Stimulated activated CD4-positive, alpha-beta T cell treated with anti-CD3 and anti-CD28 coated beads, Interleukin-15, amount 100 ng/mL, for 1 hour (primary cell): Measurements from ENCODE around the gene SAMD8.
"Not testable (repeated sequence)": the region's sequence is repeated elsewhere in the genome, so short reads cannot be mapped to it uniquely, and the experiment has no call there.

Source experiments
- DNase-seq, 2 donors: peaks; one replicate each; pipeline ENCODE4 v3.0.0-alpha.2; 2020; ENCODE audit warnings: low read depth in 1 of 2, low spot score in 1 of 2

SAMD8 gene

DNA sequence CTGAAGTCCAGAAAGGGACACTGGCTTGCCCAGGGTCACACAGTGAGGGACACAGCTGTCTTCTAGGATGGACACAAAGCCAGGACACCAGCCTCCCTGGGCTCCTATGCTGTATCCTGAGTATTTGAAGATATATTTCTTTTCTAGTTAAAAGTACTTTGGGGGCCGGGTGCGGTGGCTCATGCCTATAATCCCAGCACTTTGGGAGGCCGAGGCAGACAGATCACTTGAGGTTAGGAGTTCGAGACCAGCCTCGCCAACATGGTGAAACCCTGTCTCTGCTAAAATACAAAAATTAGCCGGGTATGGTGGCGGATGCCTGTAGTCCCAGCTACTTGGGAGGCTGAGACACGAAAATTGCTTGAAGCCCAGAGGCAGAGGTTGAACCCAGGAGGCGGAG is 4.6 kb upstream of the SAMD8 start:
- DNase-seq, result not testable (repeated sequence)

DNA sequence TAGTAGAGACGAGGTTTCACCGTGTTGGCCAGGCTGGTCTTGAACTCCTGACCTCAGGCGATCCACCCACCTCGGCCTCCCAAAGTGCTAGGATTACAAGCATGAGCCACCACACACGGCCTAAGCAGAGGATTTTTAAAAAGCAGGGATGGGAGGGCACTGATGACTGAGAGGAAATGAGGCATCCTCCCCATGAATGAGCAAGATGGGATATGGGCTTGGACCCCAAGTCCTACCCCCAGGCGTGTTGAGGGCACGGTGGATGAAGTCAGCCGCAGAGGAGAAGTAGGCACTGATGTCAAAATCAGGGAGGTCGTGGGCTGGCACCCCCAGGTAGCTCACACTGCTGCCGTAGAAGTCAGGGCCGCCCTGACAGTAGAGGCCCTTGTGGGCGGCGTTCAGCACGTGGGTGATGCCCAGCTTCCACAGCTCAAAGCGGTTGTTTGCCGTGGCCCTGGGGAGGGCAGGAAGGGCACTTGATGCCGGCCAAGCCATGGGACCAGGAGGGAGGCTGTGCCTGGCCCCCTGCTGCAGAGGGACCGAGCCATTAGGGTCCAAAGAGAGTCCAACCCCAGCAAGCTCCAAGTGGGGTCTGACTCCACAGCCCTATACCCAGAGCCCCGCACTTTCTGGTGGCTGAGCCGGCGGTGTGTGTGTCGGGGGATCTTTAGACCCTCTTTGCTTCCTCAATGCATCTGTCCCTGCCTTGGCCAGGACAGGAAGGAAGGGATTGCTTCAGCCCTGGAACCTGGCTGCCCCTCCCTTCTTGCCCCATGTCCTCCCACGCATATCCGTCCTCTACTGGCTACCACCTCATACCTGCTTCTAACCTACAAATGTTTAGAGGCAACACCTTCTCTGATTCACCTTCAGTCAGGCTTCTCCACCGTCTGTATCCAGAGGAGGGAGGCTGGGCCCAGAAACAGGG is 3.4 kb upstream of the SAMD8 start:
- DNase-seq, result no peak

DNA sequence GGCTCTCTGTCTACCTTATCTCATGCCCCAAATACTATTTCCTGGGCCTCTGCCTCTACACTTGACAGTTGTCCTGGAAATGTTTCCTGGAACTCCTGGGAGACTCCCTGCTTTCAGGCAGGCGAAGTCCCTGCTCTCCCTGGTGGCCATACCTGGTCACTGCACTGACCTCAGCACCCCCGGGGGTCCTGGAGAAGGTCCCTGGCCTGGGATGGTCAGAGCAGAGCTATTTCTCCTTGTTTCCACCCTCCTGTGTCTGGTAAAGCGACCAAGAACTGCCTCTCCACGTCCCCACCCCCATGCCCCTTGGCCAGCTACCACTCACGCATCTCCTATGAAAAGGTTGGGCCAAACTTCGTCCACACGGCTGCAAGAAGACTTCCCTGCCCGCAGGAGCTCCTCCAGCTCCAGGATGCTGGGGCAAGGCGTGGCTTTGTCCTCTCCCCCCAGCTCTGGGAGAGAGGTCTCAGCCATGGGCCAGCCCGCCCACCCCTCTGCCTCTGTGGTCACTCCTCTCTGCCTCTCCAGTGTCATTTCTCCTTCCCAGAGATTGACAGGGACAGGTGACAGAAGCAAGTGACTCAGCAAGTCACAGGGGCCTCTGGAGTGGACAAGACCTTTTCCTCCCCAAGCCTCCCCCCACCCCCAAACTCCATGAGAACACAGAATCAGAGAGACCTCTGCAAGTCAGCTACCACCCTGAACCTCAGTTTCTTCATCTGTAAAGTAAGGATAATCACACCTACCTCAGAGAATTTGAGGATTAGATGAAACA is 2.6 kb upstream of the SAMD8 start:
- DNase-seq, result no peak

DNA sequence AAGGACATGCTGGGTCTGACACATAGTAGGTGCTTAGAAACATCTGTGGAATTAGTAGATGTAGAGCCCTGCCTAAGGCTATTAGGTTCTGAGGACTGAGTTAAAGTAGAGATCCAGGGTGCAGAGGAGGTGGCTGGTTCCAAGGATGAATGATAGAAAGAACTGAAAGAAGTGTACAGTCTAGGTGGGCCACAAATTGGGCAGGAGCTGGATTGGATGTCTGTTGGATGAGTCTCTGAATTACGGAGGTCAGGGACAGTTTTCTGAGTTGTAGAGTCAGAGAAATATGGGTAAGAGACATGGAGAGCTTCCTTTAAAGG is 2.0 kb upstream of the SAMD8 start:
- DNase-seq, result no peak

DNA sequence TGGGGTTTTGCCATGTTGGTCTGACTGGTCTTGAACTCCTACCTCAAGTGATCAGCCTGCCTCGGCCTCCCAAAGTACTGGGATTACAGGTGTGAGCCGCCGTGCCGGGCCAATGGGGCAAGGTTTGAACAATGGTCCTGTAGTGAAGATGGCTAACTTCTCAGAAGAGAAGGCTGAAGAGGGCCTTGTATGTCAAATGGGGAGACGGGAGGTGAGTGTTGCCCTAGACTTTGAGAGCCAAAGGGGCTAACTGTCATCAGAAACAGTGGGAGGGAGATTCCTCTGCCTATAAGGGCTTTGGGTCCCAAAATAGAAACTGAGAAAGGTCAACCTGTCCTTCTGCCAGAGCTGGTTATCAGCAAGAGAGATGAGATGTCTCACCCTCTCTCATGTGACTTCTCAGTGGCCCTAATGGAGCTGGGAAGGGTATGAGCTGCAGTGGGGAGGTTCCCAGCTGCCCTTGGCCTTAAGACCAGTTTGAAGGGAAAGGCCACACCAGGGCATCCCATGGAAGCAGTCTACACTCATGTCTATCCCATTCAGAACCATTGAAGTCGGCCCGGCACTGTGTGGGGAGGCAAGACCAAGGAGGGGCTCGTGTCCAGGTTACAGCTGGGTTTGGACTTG is 1.3 kb upstream of the SAMD8 start:
- DNase-seq, result no peak

DNA sequence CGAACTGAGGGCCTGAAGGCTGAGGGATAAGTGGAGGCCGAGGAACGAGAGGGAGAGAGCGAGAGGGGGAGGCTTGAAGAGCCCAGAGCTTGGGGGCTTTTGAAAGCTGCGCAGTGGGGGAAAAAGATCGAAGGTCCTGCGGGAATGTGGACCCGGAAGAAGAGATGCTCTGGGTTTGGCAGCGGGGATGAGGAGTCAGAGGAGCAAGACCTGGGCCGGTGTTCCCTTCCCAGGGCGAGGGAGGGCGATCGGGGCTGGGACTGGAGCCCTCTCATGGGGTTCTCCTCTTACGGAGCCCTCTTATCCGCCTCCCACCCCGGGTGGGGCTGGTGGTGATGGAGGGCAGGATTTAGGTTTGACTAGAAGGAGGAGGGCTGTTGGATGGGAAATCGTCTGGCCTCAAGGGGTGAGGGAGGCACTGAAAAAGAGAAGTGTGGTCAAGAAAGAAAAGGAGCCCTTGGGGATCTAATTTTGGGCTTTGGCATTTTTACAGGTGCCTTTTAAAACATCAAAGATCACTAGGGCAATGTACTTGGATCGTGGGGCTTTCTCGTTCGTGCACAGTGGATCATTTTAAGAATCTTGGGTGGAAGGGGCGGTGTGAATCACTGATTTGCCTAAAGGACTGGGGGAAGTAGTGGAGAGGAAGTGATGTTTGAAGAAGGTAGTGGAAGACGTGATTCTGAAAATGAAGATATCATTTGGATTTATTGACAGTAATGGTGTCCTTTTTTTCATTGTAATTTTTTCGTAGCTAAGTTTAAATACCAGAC is 637 bp downstream of the SAMD8 start:
- DNase-seq, result peak in 1 of 2 donors; percentile 12

DNA sequence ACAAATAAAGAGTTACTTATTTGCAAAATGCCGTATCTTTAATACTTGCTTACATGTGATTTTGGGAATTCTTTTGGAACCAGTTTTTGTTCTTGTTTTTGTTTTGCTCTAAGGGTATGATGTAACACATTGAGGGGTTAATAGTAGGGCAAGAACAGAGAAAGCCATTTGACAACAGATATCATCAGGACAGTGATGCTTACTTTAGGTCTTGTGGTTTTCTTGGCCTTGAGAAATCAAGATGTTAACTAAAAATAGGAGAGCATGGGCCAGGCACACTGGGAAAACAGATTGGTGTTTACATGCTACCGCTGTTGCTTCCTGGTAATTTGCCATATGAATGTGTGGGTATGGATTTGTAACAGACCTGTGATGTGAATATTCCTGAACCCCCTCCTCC is 3.7 kb downstream of the SAMD8 start:
- no peak for DNase-seq

DNA sequence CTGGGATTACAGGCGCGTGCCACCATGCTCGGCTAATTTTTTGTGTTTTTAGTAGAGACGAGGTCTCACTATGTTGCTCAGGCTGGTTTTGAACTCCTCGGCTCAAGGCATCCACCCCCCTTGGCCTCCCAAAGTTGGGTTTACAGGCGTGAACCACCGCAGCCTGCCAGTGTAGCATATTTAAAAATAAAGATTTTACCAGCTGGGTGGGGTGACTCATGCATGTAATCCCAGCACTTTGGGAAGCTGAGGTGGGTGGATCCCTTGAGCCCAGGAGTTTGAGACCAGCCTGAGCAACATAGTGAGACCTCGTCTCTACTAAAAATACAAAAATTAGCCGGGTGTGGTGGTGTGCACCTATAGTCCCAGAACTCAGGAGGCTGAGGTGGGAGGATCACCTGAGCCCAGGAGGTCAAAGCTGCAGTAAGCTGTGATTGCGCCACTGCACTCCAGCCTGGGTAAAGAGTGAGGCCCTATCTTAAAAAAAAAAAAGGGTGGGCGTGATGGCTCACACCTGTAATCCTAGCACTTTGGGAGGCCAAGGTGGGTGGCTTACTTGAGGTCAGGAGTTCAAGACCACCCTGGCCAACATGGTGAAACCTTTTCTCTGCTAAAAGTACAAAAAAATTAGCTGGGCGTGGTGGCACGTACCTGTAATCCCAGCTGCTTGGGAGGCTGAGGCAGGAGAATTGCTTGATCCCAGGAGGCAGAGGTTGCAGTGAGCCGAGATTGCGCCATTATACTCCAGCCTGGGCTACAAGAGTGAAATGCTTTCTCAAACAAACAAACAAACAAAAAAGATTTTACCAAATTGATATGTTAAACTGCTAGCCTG is 5.7 kb downstream of the SAMD8 start:
- not testable (repeated sequence) for DNase-seq

DNA sequence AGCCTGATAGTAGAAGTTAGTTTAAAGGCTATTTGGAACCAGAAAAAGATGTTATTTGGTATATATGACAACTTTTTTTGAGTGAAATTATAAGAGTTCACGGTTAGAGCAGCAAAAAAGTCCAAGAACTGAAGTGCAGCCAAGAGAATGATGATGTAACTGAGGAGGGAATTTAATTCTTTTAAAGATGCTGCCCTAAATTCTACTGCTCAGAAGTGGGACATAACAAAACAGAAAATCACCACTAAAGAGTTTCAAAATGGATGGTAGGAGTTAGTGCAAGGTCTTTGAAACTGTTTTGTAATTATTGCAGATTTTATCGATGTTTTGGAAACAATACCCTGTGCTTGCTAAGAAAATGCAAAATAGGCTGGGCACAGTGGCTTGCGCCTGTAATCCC is 6.5 kb downstream of the SAMD8 start:
- no peak for DNase-seq

DNA sequence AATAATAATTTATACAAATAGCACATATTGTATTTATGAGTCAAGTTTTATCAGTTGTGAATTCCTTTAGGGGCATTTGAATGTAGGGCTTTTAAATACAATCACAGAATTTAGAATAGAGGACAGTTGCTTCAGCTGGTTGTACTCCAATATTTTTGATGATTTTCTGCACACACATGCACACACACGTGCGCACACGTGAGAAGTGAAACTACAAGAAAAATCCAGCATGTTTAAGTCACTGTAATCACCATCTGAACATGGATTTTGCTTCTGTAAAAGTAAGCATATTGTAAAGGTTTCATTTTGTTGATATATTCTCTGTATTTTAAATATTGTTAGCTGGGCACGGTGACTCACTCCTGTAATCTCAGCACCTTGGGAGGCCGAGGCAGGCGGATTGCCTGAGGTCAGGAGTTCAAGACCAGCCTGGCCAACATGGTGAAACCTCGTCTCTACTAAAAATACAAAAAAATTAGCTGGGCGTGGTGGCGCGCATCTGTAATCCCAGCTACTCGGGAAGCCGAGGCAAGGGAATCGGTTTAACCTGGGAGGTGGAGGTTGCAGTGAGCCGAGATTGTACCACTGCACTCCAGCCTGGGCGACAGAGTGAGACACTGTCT is 8.1 kb downstream of the SAMD8 start:
- not testable (repeated sequence) for DNase-seq

DNA sequence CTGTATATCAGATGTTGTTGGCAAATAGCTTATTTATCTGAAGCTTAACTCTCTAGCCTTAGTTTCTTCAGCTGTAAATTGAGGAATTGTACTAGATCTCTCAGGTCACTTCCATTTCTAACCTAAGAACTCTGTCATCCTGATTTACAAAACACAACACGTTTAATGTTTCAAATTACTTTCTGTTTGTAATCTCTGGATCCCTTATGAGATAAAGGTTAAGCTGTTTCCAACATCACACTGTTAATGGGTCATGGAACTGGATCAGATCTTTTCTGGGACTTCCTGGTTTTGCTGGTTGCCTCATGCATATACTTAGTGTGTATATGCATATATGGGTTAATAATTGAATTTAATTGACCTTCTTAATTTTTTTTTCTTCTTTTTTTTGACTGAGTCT is 9.9 kb downstream of the SAMD8 start:
- DNase-seq, result no peak

DNA sequence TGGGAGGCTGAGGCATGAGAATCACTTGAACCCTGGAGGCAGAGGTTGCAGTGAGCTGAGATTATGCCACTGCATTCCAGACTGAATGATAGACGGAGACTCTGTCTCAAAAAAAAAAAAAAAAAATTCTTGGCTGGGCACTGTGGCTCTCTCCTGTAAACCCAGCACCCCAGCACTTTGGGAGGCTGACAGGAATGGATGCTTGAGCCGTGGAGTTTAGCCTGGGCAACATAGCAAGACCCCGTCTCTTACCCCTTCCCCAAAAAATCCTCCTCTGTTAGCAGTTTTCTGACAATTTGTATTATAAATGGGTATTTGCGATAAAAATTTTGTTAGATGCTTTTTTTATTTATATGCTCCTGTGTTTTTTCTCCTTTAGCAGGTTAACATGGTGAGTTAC is 11.0 kb downstream of the SAMD8 start:
- DNase-seq, result no peak

DNA sequence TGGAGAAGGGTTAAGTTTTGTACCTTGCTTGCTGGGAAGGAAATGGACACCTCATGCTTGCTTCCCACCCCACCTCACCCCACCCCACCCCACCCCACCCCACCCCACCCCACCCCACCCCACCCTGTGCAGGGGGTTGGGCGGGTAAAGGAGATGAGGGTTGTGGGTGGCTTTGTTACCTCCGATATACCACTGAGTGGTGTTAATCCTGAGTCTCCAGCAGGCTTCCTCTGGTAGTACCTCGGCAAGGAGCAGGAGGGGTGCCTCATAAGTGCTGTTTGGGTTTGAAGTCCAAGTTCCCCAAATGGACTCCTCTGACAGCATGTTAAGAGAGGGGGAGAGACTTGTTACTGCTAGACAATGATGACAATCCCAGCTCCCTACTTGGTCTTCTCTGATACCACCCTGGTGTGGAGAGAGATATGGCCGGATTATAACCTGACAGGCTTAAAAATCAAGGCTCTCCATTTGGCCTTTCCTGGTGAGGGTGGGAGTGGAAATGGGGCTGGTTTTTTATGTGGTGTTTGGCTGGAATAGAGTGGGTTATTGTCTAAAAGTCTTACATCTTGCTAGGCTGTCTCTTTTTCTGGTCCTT is 11.7 kb downstream of the SAMD8 start:
- no peak for DNase-seq

DNA sequence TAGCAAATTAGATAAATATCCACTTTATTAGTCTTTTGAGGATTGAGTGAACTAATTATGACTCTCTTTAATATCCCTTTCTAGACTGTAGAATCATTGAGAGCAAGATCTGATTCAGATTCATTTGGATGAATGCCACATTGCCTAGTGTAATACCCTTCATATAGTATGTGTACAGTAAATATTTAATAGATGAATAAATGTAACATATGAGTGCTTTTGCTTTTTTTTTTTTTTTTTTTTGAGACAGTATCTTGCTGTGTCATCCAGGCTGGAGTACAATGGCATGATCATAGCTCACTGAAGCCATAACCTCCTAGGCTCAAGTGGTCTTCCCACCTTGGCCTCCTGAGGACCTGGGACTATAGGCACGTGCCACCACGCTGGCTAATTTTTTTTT is 14.8 kb downstream of the SAMD8 start:
- DNase-seq, result no peak

DNA sequence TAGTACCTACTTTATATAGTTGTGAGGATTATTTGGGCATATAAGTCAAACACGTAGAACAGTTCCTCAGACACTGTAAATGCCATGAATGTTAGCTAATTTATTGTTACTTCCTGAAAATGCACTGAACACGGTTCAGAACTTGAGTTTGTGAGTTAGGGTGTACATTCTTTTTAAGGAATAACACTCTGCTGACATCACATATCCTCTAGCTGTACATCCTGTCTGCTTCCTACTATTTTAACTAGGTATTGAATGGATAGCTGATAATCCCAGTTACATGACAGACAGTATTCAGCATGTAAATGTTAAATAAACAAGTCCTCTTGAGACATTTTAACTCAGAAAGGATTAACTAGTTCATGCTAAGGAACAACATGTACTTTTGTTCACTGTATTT is 16.0 kb downstream of the SAMD8 start:
- no peak for DNase-seq

DNA sequence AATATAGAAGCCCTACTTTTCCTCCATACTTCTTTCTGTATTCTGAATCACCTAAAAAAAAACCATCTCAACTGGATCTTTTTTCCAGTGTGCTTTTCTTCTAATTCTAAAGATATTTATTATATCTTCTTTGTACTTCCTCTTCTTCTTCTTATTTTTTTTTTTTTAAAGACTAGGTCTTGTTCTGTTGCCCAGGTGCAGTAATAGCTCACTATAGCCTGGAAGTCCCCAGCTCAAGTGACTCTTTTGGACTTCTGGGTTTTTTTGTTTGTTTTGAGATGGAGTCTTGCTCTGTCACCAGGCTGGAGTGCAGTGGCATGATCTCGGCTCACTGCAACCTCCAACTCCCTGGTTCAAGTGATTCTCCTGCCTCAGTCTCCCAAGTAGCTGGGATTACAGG is 17.5 kb downstream of the SAMD8 start:
- DNase-seq, result not testable (repeated sequence)

DNA sequence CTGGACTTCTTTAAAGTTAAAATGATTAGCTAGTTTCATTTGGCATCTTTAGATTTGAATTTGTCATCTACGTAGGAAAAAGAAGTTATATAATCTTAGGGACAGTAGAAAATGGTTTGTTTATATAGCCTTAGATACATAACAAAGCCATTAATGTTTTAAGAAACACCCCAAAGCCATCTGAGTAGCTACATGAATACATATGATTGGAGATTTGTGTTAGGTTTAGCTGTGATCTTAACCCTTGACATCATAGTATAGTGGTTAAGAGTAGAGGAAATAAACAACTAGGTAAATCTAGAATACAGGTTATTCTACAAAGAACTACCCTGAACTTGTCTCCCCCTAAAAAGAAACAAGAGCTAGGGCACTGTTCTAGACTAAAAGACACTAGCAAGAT is 18.1 kb downstream of the SAMD8 start:
- DNase-seq, result no peak

DNA sequence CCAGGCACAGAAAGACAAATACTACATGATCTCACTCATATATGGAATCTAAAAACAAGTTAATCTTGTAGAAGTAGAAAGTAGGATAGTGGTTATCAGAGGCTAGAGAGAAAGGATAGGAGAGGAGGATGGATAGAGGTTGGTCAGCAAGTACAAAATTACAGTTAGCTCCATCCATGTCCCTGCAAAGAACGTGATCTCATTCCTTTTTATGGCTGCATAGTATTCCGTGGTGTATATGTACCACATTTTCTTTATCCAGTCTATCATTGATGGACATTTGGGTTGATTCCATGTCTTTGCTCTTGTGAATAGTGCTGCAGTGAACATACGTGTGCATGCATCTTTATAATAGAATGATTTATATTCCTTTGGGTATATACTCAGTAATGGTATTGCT is 22.2 kb downstream of the SAMD8 start:
- not testable (repeated sequence) for DNase-seq

DNA sequence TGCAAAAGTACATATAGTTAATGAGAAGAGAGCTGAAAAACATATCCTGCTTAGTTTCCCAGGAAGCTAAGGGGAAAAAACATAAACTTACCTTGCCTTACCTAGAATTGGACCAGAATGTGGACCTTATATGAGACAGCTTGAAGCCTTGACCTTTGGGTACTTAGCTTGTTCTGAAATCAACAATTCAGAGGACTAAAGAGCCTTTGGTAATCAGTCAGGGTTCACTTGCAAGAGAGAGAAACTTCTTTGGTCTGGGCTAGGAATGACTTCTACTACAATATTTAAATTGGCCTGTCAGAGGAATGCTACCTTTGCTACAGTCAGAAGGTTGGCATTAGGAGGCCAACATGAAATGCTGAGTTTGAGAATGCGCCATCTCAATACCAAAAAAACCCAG is 24.9 kb downstream of the SAMD8 start:
- DNase-seq, result no peak
